AG20443 (cell line): ENCODE results near the gene OSBPL10.

Source experiments
- DNase-seq: peaks from one replicate; pipeline ENCODE4 v3.0.0; 2012; ENCODE audit warnings: low spot score, mixed read lengths

The OSBPL10 gene

GRCh38 chr3:31661993-31662670, 318.9 kb downstream of the OSBPL10 start:
- peak; percentile 4 for DNase-seq

- no peak for DNase-seq
Measured at GRCh38 chr3:31661286-31661685, 319.8 kb downstream of the OSBPL10 start.

GRCh38 chr3:31659246-31659645, 321.8 kb downstream of the OSBPL10 start:
- DNase-seq, result no peak

- no peak for DNase-seq
Measured at GRCh38 chr3:31654998-31655397, 326.1 kb downstream of the OSBPL10 start.

GRCh38 chr3:31653464-31653863, 327.6 kb downstream of the OSBPL10 start:
- DNase-seq, result no peak

- no peak for DNase-seq
Measured at GRCh38 chr3:31652296-31652695, 328.8 kb downstream of the OSBPL10 start.

- no peak for DNase-seq
Measured at GRCh38 chr3:31648286-31648968, 332.6 kb downstream of the OSBPL10 start.

GRCh38 chr3:31645256-31645655, 335.8 kb downstream of the OSBPL10 start:
- no peak for DNase-seq

GRCh38 chr3:31639828-31640227, 341.2 kb downstream of the OSBPL10 start:
- no peak for DNase-seq

GRCh38 chr3:31636694-31637442, 344.2 kb downstream of the OSBPL10 start:
- DNase-seq, result no peak

GRCh38 chr3:31636049-31636448, 345.0 kb downstream of the OSBPL10 start:
- no peak for DNase-seq

GRCh38 chr3:31635545-31635944, 345.5 kb downstream of the OSBPL10 start:
- DNase-seq, result no peak

GRCh38 chr3:31634476-31634875, 346.6 kb downstream of the OSBPL10 start:
- peak; percentile 60 for DNase-seq

GRCh38 chr3:31629054-31629453, 352.0 kb downstream of the OSBPL10 start:
- no peak for DNase-seq

GRCh38 chr3:31625358-31625757, 355.7 kb downstream of the OSBPL10 start:
- DNase-seq, result no peak

GRCh38 chr3:31624083-31624709, 356.9 kb downstream of the OSBPL10 start:
- DNase-seq, result no peak

GRCh38 chr3:31622636-31623288, 358.3 kb downstream of the OSBPL10 start:
- no peak for DNase-seq

GRCh38 chr3:31621314-31621713, 359.7 kb downstream of the OSBPL10 start:
- DNase-seq, result peak; percentile 5

- no peak for DNase-seq
Measured at GRCh38 chr3:31620656-31621055, 360.4 kb downstream of the OSBPL10 start.

- DNase-seq, result no peak
Measured at GRCh38 chr3:31616711-31617110, 364.4 kb downstream of the OSBPL10 start.

GRCh38 chr3:31615071-31615875, 365.8 kb downstream of the OSBPL10 start:
- no peak for DNase-seq
